Mucosa of rectum (tissue), 2 donors: Measurements from ENCODE around the gene USF2.

Source experiments
- H3K27ac ChIP-seq, 2 donors: one replicate each; pipeline ENCODE4 v1.7.0; 2013; ENCODE audit warnings: inconsistent platforms in 2 of 2, low read depth in 2 of 2, low read length in 2 of 2
- H3K27me3 ChIP-seq, 2 donors: one replicate each; pipeline ENCODE4 v1.7.0; 2013; ENCODE audit warnings: low read length in 2 of 2; ENCODE audit not compliant: control insufficient read depth in 2 of 2, insufficient read depth in 2 of 2
- H3K36me3 ChIP-seq, 2 donors: one replicate each; pipeline ENCODE4 v1.7.0; 2013; ENCODE audit warnings: low read length in 2 of 2; ENCODE audit not compliant: control insufficient read depth in 2 of 2, insufficient read depth in 2 of 2
- H3K4me1 ChIP-seq, 2 donors: one replicate each; pipeline ENCODE4 v1.7.0; 2013; ENCODE audit warnings: low read length in 2 of 2, mild to moderate bottlenecking in 1 of 2; ENCODE audit not compliant: control insufficient read depth in 2 of 2, insufficient read depth in 2 of 2
- H3K4me3 ChIP-seq, 2 donors: one replicate each; pipeline ENCODE4 v1.7.0; 2013; ENCODE audit warnings: low read length in 2 of 2
- H3K9ac ChIP-seq, 2 donors: one replicate each; pipeline ENCODE4 v1.7.0; 2013; ENCODE audit warnings: low read length in 2 of 2, low read depth in 1 of 2, mild to moderate bottlenecking in 1 of 2
- H3K9me3 ChIP-seq, 2 donors: one replicate each; pipeline ENCODE4 v1.7.0; 2013; ENCODE audit warnings: low read length in 2 of 2; ENCODE audit not compliant: control insufficient read depth in 2 of 2
- donor health status: healthy.
- donor health status: Normal muscosa, but diverticular disease.

The USF2 gene

DNA sequence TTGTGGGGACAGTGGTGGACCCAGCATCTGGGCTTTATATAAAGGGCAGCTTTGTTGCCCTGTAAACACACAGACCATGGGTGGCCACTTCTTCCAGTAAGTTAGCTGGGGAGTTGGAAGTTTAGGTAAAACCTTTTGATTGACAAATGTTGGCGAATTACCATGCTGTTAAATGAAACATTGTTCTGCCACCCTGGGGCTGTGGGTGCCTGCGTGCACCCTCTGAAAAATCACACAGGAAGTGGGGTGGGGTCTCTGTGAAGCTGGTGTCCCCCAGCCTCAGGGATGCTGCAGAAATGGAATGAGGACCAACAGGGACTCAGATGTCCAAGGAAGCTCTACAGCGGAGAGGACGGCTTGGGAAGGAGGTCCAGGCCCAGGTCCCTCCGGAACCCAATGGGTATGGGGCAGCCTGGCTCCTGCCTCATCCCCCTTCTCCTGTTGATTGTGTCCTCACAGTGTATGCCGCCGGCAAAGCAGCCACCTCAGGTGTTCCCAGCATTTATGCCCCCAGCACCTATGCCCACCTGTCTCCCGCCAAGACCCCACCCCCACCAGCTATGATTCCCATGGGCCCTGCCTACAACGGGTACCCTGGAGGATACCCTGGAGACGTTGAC is 2.8 kb upstream of the USF2 start:
- Histone ChIP-seq H3K27me3 (no peaks in the 10 kb centered on the region), H3K4me1 (peaks cover 11 to 15% of the 10 kb centered on the region in 2 donors), H3K36me3 (peaks cover 25 to 34% of the 10 kb centered on the region in 2 donors), H3K9me3 (no peaks in the 10 kb centered on the region), H3K9ac (no peak overlapping the region), H3K27ac (no peak overlapping the region), H3K4me3 (no peak overlapping the region)

DNA sequence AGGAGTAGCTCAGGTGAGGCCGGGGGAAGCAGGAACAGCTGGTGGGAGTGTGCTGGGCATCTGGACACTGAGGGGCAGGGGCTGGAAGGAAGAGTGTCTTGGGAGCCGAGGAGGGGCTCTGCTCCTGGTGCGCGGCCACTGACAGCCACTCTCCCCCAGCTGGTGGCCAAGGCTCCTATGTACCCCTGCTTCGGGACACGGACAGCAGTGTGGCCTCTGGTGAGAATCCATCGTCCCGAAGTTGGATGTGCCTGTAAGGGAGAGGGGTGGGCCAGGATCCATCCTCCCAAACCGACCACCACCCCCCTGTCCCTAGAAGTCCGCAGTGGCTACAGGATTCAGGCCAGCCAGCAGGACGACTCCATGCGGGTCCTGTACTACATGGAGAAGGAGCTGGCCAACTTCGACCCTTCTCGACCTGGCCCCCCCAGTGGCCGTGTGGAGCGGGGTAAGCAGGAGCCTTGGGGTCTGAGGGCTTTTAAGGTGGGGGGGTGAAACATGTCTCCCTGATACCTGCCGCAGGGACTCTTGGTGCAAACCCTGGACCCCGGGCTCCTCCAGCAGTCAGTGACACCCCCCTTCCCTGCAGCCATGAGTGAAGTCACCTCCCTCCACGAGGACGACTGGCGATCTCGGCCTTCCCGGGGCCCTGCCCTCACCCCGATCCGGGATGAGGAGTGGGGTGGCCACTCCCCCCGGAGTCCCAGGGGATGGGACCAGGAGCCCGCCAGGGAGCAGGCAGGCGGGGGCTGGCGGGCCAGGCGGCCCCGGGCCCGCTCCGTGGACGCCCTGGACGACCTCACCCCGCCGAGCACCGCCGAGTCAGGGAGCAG is 2.0 kb upstream of the USF2 start:
- Histone ChIP-seq H3K4me3 (peak overlapping the region; percentile 87), H3K9ac (peak overlapping the region; percentile 70 to 85), H3K27me3 (no peaks in the 10 kb centered on the region), H3K4me1 (peaks cover 11 to 15% of the 10 kb centered on the region in 2 donors), H3K27ac (peak overlapping the region; percentile 87 to 88), H3K9me3 (no peaks in the 10 kb centered on the region), H3K36me3 (peaks cover 31 to 37% of the 10 kb centered on the region in 2 donors)

DNA sequence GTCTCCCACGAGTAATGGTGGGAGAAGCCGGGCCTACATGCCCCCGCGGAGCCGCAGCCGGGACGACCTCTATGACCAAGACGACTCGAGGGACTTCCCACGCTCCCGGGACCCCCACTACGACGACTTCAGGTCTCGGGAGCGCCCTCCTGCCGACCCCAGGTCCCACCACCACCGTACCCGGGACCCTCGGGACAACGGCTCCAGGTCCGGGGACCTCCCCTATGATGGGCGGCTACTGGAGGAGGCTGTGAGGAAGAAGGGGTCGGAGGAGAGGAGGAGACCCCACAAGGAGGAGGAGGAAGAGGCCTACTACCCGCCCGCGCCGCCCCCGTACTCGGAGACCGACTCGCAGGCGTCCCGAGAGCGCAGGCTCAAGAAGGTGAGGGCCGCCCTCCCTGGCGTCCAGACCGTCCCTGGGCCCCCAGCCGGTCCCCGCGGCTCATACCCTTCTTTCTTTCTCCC is 1.4 kb upstream of the USF2 start:
- H3K27ac ChIP-seq = peak overlapping the region; percentile 87 to 88
- H3K36me3 ChIP-seq = peaks cover 34 to 37% of the 10 kb centered on the region in 2 donors
- H3K4me3 ChIP-seq = peak overlapping the region; percentile 87
- no peaks in the 10 kb centered on the region for H3K27me3 ChIP-seq
- H3K4me1 ChIP-seq = peaks cover 11 to 15% of the 10 kb centered on the region in 2 donors
- no peaks in the 10 kb centered on the region for H3K9me3 ChIP-seq
- peak overlapping the region; percentile 70 to 85 for H3K9ac ChIP-seq

DNA sequence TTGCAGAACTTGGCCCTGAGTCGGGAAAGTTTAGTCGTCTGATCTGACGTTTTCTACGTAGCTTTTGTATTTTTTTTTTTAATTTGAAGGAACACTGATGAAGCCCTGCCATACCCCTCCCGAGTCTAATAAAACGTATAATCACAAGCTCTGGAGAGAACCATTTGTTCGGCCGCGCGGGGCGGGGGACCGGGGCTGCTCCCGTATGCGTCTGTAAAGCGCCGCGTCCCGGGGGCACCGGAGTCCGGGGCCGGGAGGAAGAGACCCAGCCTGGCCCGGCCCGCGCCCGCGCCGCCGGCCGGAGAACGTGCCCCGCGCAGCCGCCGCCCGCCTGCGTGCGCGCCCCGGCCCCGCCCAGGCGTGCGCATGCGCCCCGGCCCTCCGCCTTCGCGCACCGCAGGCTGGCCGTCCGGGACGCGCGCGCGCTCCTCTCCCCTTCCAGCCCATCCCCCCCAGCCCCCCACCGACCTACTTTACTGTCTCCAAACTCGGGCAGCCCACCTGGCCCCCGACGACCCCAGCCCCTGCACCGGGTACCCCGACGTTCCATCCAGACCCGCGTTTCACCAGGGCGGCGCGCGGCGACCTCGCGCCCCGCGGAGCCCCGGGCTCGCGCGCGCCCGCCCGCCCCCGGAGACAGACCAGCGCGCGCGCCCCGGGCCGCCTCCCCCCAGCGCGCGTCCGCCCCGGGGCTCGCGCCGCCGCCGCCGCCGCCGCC is 785 bp upstream of the USF2 start:
- Histone ChIP-seq H3K27ac (peak overlapping the region; percentile 87 to 88), H3K4me1 (peaks cover 11 to 15% of the 10 kb centered on the region in 2 donors), H3K9me3 (no peaks in the 10 kb centered on the region), H3K4me3 (peak overlapping the region; percentile 87), H3K27me3 (no peaks in the 10 kb centered on the region), H3K36me3 (peaks cover 33 to 35% of the 10 kb centered on the region in 2 donors), H3K9ac (peak overlapping the region; percentile 70 to 85)

DNA sequence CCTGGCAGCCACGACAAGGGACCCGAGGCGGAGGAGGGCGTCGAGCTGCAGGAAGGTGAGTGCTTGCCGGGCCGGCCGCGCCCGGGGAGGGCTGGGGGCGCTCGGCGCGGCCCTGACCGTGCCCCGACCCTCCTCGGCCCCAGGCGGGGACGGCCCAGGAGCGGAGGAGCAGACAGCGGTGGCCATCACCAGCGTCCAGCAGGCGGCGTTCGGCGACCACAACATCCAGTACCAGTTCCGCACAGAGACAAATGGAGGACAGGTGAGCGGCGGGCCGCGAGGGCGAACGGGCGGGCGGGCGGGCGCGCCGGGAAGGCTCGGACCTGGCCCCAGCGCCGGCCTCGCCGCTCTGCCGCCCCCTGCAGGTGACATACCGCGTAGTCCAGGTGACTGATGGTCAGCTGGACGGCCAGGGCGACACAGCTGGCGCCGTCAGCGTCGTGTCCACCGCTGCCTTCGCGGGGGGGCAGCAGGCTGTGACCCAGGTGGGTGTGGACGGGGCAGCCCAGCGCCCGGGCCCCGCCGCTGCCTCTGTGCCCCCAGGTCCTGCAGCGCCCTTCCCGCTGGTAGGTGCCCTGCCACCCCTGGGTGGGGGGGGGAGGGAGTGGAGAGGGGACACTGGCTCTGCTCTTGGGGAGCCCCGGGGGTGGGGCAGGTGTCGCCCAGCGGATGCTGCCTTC is 816 bp downstream of the USF2 start:
- peak overlapping the region; percentile 72 to 83 for H3K4me3 ChIP-seq
- H3K27me3 ChIP-seq = no peaks in the 10 kb centered on the region
- peaks cover 40 to 41% of the 10 kb centered on the region in 2 donors for H3K36me3 ChIP-seq
- peak overlapping the region; percentile 93 to 94 for H3K27ac ChIP-seq
- peaks cover 11 to 15% of the 10 kb centered on the region in 2 donors for H3K4me1 ChIP-seq
- no peaks in the 10 kb centered on the region for H3K9me3 ChIP-seq
- peak overlapping the region; percentile 75 to 81 for H3K9ac ChIP-seq

DNA sequence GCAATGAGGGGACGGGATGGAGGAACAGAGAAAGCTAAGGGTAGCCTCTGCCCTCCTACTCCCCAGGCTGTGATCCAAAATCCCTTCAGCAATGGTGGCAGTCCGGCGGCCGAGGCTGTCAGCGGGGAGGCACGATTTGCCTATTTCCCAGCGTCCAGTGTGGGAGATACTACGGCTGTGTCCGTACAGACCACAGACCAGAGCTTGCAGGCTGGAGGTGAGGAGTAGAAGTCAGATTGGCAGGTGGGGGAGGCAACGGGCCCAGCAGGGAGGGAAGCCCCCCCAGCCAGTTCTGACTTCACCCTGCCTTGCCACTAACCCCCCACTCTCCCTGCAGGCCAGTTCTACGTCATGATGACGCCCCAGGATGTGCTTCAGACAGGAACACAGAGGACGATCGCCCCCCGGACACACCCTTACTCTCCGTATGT is 1.6 kb downstream of the USF2 start:
- H3K9me3 ChIP-seq = no peaks in the 10 kb centered on the region
- peak overlapping the region in 1 of 2 donors; percentile 48 for H3K4me3 ChIP-seq
- H3K4me1 ChIP-seq = peaks cover 11 to 15% of the 10 kb centered on the region in 2 donors
- H3K36me3 ChIP-seq = peaks cover 36 to 37% of the 10 kb centered on the region in 2 donors
- H3K9ac ChIP-seq = no peak overlapping the region
- H3K27me3 ChIP-seq = no peaks in the 10 kb centered on the region
- H3K27ac ChIP-seq = peak overlapping the region in 1 of 2 donors; percentile 94

DNA sequence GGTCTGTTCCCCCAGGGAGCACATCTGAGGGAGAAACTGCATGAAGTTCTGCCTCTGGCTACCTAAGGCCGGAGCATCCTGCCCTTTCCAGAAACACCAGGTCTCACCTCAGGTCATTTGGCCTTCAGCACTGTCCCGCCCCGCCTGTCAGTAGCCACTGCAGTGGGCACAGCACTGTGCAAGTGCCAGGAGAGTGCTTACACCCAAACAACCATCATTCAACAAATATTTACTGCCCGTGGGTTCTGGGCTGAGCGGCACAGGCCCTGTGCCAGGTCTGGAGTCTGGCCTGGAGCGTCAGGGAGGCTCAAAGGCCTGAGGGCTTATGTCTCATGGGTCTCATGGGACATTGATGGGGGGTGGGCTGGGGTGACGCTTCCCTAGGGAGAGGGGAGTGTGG is 2.8 kb downstream of the USF2 start:
- no peak overlapping the region for H3K27ac ChIP-seq
- H3K4me1 ChIP-seq = peaks cover 11 to 15% of the 10 kb centered on the region in 2 donors
- H3K9me3 ChIP-seq = no peaks in the 10 kb centered on the region
- peaks cover 38 to 43% of the 10 kb centered on the region in 2 donors for H3K36me3 ChIP-seq
- no peaks in the 10 kb centered on the region for H3K27me3 ChIP-seq
- no peak overlapping the region for H3K4me3 ChIP-seq
- no peak overlapping the region for H3K9ac ChIP-seq

DNA sequence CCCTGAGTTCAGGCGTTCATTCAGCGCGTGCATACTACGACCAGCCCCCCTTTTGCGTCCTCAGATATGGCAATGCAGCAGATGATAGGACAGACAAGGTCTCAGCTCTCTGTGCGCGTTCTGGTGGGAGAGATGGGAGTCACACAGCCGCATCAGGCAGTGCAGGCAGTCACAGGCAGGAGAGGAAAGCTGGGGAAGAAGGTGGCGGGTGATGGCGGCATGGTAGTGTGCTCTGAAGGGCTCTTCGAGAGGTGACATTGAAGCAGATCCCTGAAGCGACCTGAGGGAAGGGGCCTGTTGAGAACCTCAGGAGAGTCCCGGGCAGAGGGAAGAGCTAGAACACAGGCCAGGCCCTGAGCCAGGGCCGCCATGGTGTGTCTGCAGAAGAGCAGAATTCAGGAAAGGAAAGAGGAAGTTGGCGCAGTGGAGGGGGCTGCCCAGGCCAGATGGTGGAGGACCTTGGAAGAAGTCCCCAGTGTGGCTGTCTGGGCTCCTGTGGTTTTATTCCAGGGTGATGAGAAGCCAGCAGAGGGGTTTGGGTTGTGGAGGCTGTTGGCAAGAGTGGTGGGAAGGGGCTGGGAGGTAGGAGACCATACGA is 3.5 kb downstream of the USF2 start:
- Histone ChIP-seq H3K27ac (no peak overlapping the region), H3K9ac (no peak overlapping the region), H3K9me3 (no peaks in the 10 kb centered on the region), H3K4me1 (peaks cover 6 to 11% of the 10 kb centered on the region in 2 donors), H3K36me3 (peaks cover 40 to 49% of the 10 kb centered on the region in 2 donors), H3K4me3 (no peak overlapping the region), H3K27me3 (no peaks in the 10 kb centered on the region)

DNA sequence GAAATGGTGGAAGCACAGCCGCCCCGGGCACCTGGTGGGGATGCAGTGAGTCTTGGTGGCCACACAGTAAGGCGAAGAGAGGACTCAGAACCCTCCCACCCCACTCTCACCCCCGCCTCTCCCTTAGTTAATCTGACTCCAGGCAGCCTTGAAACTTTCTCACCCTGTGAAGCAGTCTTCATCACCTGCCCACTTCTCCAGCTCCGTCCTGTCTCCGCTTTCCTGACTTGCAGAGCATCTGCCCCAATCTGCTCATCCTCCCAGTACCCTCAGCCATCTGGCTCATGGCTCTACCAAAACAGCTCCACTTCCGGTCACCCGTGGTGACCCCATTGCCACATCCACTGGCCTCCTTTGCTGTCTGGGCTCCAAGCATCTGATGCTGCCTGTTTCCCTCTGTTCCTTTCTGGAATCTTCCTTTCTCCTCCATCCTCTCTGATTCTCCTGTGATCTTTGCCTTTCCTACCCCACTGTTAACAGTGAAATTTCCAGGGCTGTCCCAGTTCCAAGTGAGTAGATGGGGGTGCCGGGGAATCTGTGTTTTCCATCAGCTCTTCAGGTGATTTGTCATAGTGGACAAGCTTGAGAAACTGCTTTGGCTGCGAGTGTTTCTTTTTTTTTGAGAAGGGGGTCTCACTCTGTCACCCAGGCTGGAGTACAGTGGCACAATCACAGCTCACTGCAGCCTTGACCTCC is 4.3 kb downstream of the USF2 start:
- Histone ChIP-seq H3K9ac (no peak overlapping the region), H3K4me3 (no peak overlapping the region), H3K4me1 (peaks cover 6 to 7% of the 10 kb centered on the region in 2 donors), H3K36me3 (peaks cover 40 to 54% of the 10 kb centered on the region in 2 donors), H3K9me3 (no peaks in the 10 kb centered on the region), H3K27me3 (no peaks in the 10 kb centered on the region), H3K27ac (no peak overlapping the region)
